IPS-18c (cell line): ENCODE results near the gene CDS1.

Source experiments
- H3K4me3 ChIP-seq: 2 replicates; pipeline ENCODE4 v1.7.0; 2013; ENCODE audit warnings: low read depth, mild to moderate bottlenecking, low read length, moderate library complexity; ENCODE audit not compliant: insufficient read depth
- H3K9me3 ChIP-seq: one replicate; pipeline ENCODE4 v1.6.1; 2013; ENCODE audit warnings: mild to moderate bottlenecking, low read length, moderate library complexity; ENCODE audit not compliant: control insufficient read depth, insufficient read depth

CDS1 gene

DNA sequence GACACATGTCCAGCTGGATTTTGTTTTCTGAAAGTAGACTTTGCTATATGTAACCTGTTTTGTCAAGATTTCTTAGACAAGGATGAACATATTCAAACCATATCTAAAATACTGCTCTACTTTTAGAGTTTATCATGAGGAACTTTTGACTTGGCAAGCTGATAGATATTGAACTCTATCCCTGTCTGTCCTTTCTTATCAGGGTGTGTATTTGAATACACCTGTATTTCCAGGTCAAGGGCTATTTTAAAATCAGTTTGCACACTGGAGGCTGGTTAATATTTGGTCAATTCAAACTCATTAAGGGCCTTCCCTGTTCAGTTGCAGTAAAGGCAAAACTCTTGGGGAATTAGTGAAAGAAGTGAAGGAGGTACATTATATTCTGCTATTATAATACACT, 2.3 kb downstream of the CDS1 start:
- no peak overlapping the region; the same call in 1 of the 2 replicates for H3K4me3 ChIP-seq

DNA sequence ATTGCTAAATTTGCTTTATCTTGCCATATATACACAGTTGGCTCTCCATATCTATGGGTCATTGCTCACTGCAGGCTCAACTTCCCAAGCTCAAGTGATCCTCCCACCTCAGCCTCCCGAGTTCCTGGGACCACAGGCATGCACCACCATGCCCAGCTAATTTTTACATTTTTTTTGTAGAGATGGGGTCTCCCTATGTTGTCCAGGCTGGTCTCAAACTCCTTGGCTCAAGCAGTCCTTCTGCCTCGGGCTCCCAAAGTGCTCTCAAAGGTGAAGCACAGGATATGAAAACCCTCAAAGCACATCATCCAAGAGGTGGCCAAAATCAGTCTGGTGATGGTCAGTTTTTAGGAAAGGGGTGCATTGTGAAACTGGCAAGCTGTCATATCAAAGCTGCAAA, 11.8 kb downstream of the CDS1 start:
- Histone ChIP-seq H3K4me3 (no peak overlapping the region), H3K9me3 (no peaks in the 10 kb centered on the region)

More for the DNA sequence above, 2.3 kb downstream of the CDS1 start:
- no peaks in the 10 kb centered on the region for H3K9me3 ChIP-seq

DNA sequence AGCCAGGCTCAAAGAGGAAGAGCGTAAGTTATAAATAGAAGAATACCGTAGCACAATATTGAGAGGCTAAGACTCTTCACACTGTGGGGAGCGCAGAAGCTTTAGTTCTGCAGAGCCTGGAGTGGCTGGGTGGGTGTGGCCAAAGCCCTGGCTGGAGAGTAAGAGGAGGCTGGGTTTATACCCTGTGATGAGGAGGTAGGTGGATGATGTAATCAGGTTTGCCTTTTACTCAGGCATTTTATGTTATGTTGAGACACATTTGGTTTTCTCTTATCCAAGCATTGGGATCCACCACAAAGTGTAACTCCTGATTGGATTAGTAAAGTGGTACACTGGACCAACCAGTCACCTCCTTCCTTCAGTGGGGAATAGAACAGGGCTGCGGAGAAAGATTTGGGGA, 13.9 kb downstream of the CDS1 start:
- Histone ChIP-seq H3K4me3 (no peak overlapping the region), H3K9me3 (no peaks in the 10 kb centered on the region)

DNA sequence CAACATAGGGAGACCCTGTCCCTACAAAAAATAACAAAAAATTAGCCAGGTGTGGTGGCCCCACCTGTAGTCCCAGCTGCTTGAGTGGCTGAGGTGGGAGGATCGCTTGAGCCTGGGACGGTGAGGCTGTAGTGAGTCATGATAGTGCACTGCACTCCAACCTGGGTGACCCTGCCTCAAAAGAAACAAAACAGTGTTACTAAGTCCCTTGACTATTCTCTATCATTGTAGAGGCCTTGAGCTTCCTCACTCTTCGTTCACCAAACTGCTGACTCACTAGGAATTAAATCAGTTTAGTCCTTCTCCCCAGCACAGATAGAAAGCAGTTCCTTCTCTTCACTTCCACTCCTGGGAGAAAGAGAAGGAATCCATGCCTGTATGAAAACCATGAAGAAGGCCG, 14.5 kb downstream of the CDS1 start:
- Histone ChIP-seq H3K9me3 (no peaks in the 10 kb centered on the region), H3K4me3 (no peak overlapping the region)

DNA sequence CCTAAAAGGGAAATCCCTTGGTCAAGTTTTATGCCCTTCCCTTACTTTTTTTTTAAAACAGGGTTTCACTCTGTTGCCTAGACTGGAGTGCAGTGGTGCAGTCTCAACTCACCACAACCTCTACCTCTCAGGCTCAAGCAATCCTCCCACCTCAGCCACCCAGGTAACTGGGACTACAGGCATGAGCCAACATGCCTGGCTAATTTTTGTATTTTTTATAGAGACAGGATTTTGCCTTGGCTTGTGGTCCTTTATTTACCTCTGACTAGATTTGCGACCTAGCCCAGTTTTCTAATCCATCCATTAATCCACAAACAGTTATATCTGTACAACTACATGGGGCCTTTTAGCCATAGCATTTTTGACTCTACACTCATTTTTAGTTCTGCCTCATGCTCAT, 23.7 kb downstream of the CDS1 start:
- Histone ChIP-seq H3K4me3 (no peak overlapping the region), H3K9me3 (no peaks in the 10 kb centered on the region)

DNA sequence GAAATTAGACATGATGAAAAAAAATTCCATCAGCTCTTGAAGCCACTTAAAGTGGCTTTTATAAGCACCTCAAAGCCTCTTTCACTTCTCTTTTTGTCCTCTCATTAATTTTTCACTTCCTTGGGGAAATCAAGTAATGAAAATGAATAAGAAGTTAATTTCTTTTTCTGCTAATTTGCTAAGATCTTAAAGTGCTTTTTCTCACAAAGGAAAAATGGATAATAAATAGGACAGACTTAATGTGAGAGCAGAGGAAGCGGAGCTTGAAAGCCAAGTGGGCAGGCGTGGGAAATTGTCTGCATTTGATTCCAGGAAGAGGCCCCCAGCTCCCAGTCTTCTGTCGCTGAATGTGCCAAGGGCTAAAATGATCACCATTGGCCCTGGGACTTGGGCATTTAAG, 28.6 kb downstream of the CDS1 start:
- no peaks in the 10 kb centered on the region for H3K9me3 ChIP-seq
- no peak overlapping the region for H3K4me3 ChIP-seq

DNA sequence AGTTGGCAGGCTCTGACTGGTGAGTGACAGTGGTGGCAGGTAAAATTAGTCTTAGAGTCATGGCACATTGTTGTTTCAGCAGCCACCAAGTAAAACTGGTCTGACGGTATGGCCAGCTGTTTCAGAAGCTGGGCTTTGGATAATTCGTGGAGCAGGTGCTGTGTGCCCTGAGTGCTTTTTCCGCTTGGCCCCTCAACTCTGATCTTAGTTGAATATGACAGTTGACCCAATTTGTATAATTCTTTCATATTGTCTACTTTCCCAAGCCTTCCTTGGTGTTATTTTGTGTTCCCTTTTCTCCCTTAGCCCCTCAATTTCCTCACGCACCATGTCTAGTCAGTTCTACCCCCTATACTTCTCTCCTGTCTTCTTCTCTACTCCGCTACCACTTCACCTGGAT, 32.0 kb downstream of the CDS1 start:
- H3K4me3 ChIP-seq, result no peak overlapping the region
- H3K9me3 ChIP-seq, result no peaks in the 10 kb centered on the region

DNA sequence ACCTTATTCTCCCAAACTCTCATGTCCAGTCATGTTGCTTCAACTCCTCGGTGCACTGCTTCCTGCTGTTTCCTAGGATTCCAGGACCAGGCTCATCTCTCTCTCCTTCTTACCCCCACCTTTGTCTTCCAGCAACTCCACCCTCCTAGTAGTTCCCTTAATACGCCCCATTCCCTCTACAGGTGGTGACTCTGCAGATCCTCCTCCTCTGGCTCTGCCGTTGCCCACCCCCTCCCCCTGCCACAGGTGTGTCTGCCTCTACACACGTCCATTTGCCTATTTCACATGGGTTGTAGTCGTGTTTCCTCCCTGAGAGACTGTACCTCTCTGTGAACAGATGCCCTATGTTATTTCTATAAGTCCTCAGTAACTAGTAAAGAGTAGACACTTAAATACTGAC, 32.4 kb downstream of the CDS1 start:
- no peak overlapping the region for H3K4me3 ChIP-seq
- no peaks in the 10 kb centered on the region for H3K9me3 ChIP-seq

DNA sequence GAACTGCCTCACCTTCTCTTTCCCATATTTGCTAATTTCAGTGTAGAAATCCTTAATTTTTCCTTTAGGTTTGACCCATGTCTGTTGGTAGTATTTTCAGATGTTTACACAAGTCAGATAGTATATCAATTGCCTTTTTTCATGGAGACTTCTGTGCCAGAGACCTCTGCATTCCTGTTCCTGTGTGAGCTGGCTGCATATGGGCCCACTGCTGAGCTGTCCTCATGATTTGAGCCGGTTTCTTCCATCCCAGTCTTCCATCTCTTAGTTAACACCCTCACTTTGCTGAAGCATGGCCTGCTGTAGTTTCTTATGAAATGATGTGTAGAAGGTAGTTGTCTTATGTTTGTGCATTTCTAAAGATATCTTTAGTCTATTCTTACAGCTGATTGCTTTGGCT, 40.0 kb downstream of the CDS1 start:
- H3K4me3 ChIP-seq, result no peak overlapping the region
- H3K9me3 ChIP-seq, result no peaks in the 10 kb centered on the region

DNA sequence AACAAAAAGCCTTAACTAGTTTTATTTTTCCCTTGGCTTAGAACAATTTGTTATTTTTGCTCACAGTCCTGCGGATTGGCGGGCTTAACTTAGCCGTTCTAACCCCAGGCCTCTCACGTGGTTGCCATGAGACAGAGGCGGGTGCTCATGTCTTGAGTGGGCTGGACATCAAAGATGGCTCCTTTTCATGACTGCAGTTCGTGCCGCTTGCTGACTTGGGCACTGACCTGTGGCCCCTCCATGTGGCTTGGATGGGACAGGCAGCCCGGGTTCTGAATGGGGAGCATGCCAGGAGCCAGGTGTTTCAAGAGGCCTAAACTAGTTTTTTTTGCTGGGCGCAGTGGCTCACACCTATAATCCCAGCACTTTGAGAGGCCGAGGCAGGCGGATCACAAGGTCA, 40.7 kb downstream of the CDS1 start:
- Histone ChIP-seq H3K4me3 (no peak overlapping the region), H3K9me3 (no peaks in the 10 kb centered on the region)

DNA sequence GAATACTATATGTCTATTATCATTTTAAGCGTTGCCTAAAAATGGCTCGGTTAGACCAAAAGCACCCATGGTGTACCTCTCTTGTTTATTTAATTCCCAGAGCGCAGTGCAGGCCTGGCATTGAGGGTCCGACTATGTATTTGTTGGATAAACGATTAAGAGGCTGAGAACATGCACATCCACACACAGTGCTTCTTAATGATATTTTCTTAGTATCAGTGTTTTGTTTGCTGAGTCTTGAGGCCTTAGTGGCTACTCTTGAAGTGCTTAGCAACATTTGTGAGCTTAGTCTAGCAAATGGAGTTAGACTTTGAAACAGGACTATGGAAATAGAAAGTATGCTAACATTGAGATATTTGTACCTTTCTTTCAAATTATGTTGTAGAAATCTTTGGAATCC, 43.7 kb downstream of the CDS1 start:
- H3K4me3 ChIP-seq, result no peak overlapping the region
- no peaks in the 10 kb centered on the region for H3K9me3 ChIP-seq

DNA sequence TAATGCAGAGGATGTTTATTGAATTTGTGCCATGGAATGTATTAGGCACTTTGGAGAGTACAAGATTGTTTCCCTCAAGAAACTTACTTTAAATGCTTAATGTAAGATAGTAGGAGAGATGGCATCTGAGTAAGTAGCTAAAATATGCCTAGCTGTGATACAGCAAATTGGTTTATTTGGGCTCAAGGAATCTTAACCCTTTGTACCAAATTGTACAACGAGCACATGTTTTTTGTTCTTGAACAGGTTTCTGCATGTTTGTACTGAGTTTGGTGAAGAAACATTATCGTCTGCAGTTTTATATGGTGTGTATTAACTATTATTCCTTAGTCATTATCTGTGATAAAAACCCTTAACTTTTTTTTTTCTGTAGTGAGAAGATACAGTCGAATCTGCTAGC, 48.6 kb downstream of the CDS1 start:
- H3K9me3 ChIP-seq, result no peaks in the 10 kb centered on the region
- H3K4me3 ChIP-seq, result no peak overlapping the region

DNA sequence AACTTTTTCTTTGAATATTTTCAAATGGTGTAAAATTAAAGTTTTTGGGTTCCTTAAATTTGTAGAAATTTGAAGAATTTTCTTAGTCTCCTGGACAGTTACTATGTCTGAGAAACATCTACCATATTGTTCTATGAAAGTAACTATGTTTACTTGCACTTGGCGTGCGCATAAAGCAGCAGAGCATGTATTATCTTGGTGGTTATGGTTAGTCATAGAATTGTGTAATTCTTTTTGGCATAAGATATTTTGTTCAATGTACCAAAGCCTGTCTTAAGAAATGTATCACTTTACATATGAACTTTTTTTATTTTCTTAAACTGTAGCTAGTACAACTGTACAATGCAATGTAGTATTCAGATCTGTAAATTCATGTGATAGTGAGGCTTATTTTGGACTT, 49.2 kb downstream of the CDS1 start:
- no peaks in the 10 kb centered on the region for H3K9me3 ChIP-seq
- H3K4me3 ChIP-seq, result no peak overlapping the region

DNA sequence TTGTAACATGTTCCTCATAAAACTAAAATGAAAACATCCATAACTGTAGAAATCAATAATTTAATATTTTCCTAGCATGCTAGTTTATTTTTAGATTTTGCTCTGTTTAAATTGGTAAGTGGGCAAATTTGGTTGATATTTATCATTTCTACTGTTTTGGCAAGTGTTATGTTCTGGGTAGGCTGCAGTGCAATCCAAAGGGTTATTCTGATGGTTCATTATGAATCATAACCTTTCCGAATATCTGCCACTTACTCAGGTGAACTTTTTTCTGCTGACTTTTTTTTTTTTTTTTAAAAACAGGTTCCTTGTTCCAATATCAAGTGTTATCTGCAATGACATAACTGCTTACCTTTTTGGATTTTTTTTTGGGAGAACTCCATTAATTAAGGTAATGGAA, 52.0 kb downstream of the CDS1 start:
- no peak overlapping the region for H3K4me3 ChIP-seq
- H3K9me3 ChIP-seq, result no peaks in the 10 kb centered on the region

DNA sequence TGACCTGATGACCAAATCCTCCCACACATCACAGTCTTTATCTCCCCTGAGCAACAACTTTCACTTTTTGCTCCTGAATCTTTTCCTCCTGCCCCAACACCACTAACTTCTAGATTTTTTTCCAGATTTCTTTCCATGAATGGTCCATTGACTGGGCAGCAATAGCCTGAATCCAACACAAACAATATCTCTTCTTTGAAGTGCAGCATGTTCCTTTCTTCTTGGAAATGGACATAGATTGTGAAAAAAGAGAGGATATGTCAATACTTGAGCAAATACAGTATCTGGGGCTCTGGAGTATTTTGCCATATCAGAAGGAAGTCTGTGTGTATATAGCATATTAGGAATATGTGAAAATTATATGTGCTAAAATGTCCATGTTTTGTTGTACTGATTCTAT, 55.2 kb downstream of the CDS1 start:
- no peaks in the 10 kb centered on the region for H3K9me3 ChIP-seq
- no peak overlapping the region for H3K4me3 ChIP-seq

DNA sequence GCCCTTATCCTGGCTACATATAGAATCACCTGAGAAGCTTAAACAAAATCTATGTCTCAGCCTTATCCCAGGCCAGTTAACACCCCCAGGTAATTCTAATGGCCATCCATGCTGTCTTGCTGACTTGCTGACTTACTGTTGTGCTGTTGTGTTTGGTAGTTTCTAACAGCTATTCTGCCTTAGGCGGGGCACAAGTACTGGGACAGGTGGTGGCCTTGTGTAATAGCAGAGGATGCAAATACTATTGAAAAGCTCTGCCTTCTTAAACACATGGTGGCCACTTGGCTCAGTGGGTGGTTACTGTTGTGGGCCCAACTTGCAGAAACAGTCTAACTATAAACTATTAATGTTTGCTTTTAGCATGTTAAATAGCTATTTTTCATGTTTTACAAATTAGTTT, 56.2 kb downstream of the CDS1 start:
- no peak overlapping the region for H3K4me3 ChIP-seq
- H3K9me3 ChIP-seq, result no peaks in the 10 kb centered on the region

DNA sequence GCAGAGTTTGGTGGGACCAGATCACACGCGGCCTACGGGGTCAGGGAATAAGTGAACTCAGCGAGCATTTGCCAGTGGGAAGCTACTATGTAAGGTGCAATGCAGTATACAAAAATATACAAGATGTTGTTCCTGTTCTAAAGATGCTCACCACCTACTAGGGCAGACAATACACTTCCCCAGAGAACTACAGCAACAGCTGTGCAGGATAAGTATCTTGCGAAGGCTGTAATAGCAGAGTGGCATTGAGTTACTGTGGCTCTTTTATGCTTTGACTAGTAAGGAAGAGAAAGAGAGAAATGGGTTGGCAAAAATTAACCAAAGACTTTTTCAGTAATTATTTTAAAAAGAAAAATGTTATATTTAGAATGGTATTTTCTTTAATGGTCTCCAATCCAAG, 61.2 kb downstream of the CDS1 start:
- H3K4me3 ChIP-seq, result no peak overlapping the region
- no peaks in the 10 kb centered on the region for H3K9me3 ChIP-seq

DNA sequence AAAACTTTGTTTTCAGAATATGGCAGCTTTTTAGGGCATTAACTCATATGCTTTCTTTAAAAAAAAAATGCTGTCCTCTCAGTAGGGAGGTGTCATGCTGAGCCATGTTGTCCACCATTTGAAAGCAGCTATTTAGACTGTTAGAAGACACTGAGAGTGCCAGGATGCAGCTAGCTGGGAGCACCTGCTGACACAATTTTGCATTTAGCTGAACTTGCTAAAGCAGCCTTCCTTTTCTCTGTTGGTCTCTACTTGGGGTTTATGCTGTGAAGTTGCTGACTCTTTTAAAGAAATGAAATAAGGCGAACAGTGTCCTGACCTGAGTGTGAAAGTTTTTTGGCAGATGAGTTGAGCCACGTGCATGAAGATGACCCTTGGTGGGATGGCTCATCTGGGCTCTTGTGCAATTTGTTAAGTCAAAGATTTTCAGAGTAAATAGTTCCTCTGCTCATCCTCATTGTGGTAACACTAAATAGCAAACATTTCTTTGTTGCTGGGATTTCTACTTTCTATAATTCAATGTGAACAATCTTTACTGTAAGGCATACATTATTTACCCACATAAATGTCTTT, 64.5 kb downstream of the CDS1 start:
- Histone ChIP-seq H3K4me3 (no peak overlapping the region), H3K9me3 (no peaks in the 10 kb centered on the region)

DNA sequence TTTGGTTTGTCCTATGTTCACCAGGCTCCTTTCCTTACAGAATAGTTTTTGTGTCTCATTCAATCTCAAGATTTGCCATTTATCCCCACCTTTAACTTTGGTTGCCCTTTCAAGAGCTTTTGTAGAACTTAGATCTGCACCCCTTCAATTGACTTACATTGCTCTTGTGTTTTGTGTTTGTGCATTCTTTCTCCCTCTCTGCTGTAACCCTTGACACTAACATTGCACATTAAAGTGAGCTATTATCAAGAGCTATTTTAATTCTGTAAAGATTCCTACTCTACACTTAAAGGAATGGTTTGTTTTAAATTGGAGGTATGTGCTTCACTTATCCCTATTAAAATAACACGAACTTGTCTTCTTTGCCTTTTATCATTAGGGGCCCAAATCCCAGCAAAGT, 65.3 kb downstream of the CDS1 start:
- Histone ChIP-seq H3K4me3 (no peak overlapping the region), H3K9me3 (no peaks in the 10 kb centered on the region)
